Uterus (tissue), 2 donors: Measurements from ENCODE around the gene HIVEP1.

Experiments used
- POLR2A ChIP-seq, 2 donors: fragments of 450-650 bp; IDR thresholded peaks; one replicate each; pipeline ENCODE4 v1.6.1; 2016; ENCODE audit warnings: antibody characterized with exemption in 2 of 2, mild to moderate bottlenecking in 1 of 2, moderate library complexity in 1 of 2
- TF ChIP-seq, protein P1 (sequence below), 4 experiments: fragments of 200-600 bp in 2 of 4; fragments of 450-650 bp in 2 of 4; sonication (generic) in 2 of 4; IDR thresholded peaks; one replicate each; pipeline ENCODE4 v1.5.1; 2016 to 2019; ENCODE audit warnings: antibody characterized with exemption in 4 of 4, mild to moderate bottlenecking in 2 of 4, moderate library complexity in 1 of 4

DNA sequence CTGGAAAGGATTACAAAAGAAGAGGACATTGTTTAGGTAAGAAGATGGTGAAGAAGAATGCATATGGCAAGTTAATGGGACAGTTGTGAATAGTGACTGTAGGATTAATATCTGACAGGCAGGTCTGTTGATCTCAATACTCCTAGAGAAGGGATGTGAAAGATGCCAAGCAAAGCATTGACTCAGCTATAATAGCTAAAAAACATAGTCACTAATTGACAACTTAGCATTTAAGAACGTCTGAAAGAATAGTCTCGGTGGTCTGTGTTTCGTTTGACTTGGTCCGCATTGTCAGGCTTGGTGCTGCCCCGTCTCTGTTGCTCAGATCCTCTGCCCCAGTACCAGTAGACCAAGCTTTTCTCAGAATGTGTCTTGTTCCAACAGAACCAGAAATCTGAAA lies 65.9 kb downstream of the HIVEP1 start:
- TF ChIP-seq, protein P1, sequence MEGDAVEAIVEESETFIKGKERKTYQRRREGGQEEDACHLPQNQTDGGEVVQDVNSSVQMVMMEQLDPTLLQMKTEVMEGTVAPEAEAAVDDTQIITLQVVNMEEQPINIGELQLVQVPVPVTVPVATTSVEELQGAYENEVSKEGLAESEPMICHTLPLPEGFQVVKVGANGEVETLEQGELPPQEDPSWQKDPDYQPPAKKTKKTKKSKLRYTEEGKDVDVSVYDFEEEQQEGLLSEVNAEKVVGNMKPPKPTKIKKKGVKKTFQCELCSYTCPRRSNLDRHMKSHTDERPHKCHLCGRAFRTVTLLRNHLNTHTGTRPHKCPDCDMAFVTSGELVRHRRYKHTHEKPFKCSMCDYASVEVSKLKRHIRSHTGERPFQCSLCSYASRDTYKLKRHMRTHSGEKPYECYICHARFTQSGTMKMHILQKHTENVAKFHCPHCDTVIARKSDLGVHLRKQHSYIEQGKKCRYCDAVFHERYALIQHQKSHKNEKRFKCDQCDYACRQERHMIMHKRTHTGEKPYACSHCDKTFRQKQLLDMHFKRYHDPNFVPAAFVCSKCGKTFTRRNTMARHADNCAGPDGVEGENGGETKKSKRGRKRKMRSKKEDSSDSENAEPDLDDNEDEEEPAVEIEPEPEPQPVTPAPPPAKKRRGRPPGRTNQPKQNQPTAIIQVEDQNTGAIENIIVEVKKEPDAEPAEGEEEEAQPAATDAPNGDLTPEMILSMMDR (IDR thresholded peaks at IDR 0.05): no peak
- TF ChIP-seq POLR2A (IDR thresholded peaks at IDR 0.05): no peak
